Loucy (cell line): ENCODE measurements around the gene CNKSR3.

ENCODE experiments used
- H2AFZ ChIP-seq: fragments of 200-600 bp; sonication (generic); 2 replicates; pipeline ENCODE4 v1.6.0; 2016; ENCODE audit warnings: antibody characterized with exemption, mild to moderate bottlenecking, low read length, moderate library complexity
- H3F3A ChIP-seq: fragments of 200-600 bp; 2 replicates; pipeline ENCODE4 v1.6.0; 2016; ENCODE audit warnings: antibody characterized with exemption, low read depth, mild to moderate bottlenecking
- H3K27me3 ChIP-seq: fragments of 200-600 bp; sonication (generic); 2 replicates; pipeline ENCODE4 v1.6.1; 2014; ENCODE audit warnings: low read length, mild to moderate bottlenecking; ENCODE audit not compliant: insufficient read depth, poor library complexity, severe bottlenecking
- H3K36me3 ChIP-seq: fragments of 200-600 bp; sonication (generic); 2 replicates; pipeline ENCODE4 v1.6.1; 2016; ENCODE audit warnings: low read length; ENCODE audit not compliant: insufficient read depth
- H3K4me1 ChIP-seq: fragments of 200-600 bp; sonication (generic); 2 replicates; pipeline ENCODE4 v1.5.1; 2014; ENCODE audit warnings: low read length, mild to moderate bottlenecking; ENCODE audit not compliant: insufficient read depth, poor library complexity, severe bottlenecking
- H3K4me2 ChIP-seq: fragments of 200-600 bp; sonication (generic); 2 replicates; pipeline ENCODE4 v1.6.0; 2014; ENCODE audit warnings: antibody characterized with exemption, low read length, low read depth, mild to moderate bottlenecking; ENCODE audit not compliant: poor library complexity, severe bottlenecking
- H3K4me3 ChIP-seq: fragments of 200-600 bp; sonication (generic); 2 replicates; pipeline ENCODE4 v1.5.1; 2014; ENCODE audit warnings: low read length, mild to moderate bottlenecking, mixed read lengths; ENCODE audit not compliant: poor library complexity, severe bottlenecking
- H3K79me2 ChIP-seq: fragments of 200-600 bp; sonication (generic); 2 replicates; pipeline ENCODE4 v1.6.1; 2014; ENCODE audit warnings: low read length; ENCODE audit not compliant: insufficient read depth
- H3K9ac ChIP-seq: fragments of 200-600 bp; sonication (generic); 2 replicates; pipeline ENCODE4 v1.6.0; 2014; ENCODE audit warnings: mild to moderate bottlenecking, low read depth, low read length, moderate library complexity; ENCODE audit not compliant: poor library complexity, severe bottlenecking
- H3K9me2 ChIP-seq: fragments of 200-600 bp; sonication (generic); replicated peaks from 2 replicates; pipeline ENCODE4 v1.6.1; 2016; ENCODE audit warnings: low read depth, low read length, mixed read lengths
- H3K9me3 ChIP-seq: fragments of 200-600 bp; sonication (generic); 2 replicates; pipeline ENCODE4 v1.6.1; 2014; ENCODE audit warnings: mild to moderate bottlenecking, antibody characterized with exemption, low read length, low read depth; ENCODE audit not compliant: insufficient read depth
- H4K20me1 ChIP-seq: fragments of 200-600 bp; sonication (generic); 2 replicates; pipeline ENCODE4 v1.6.0; 2014; ENCODE audit warnings: antibody characterized with exemption, low read length, mild to moderate bottlenecking; ENCODE audit not compliant: insufficient read depth, poor library complexity, severe bottlenecking
- EZH2phosphoT487 ChIP-seq: fragments of 200-600 bp; IDR thresholded peaks from 2 replicates; pipeline ENCODE4 v1.6.1; 2018; ENCODE audit warnings: antibody characterized with exemption, mild to moderate bottlenecking, moderate library complexity, borderline replicate concordance
- TF ChIP-seq, protein P1 (sequence below): fragments of 200-600 bp; sonication (generic); conservative IDR thresholded peaks from 2 replicates; pipeline ENCODE4 v1.5.1; 2014; ENCODE audit warnings: mild to moderate bottlenecking, antibody characterized with exemption, low read length

CNKSR3 gene

DNA sequence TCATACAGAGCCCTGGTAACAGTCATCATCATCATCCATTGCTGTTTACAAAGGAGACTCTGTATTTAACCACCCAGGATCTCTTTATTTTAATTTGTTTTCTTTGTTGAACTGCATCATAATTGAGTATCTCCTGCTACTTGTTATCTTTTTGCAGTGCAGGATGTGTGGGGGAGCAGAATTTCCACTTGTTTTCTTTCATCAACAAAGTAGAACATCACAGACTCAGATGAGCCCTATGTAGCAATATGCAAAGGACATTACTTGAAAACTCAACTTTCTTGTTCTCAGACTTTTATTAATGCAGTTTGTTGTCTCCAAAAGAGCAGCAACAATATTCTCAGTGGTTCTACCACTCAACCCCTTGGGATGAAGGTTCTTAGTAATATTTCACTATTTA lies 115.2 kb downstream of the CNKSR3 start:
- H3K4me1 ChIP-seq, result no peaks in the 10 kb centered on the region
- no peaks in the 10 kb centered on the region for H3K27me3 ChIP-seq
- TF ChIP-seq, protein P1, sequence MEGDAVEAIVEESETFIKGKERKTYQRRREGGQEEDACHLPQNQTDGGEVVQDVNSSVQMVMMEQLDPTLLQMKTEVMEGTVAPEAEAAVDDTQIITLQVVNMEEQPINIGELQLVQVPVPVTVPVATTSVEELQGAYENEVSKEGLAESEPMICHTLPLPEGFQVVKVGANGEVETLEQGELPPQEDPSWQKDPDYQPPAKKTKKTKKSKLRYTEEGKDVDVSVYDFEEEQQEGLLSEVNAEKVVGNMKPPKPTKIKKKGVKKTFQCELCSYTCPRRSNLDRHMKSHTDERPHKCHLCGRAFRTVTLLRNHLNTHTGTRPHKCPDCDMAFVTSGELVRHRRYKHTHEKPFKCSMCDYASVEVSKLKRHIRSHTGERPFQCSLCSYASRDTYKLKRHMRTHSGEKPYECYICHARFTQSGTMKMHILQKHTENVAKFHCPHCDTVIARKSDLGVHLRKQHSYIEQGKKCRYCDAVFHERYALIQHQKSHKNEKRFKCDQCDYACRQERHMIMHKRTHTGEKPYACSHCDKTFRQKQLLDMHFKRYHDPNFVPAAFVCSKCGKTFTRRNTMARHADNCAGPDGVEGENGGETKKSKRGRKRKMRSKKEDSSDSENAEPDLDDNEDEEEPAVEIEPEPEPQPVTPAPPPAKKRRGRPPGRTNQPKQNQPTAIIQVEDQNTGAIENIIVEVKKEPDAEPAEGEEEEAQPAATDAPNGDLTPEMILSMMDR, result no peak
- no peak for TF ChIP-seq EZH2phosphoT487
- H3F3A ChIP-seq, result no peaks in the 10 kb centered on the region
- no peak overlapping the region for H3K4me3 ChIP-seq
- H3K36me3 ChIP-seq, result no peaks in the 10 kb centered on the region
- H4K20me1 ChIP-seq, result no peaks in the 10 kb centered on the region
- H3K9me3 ChIP-seq, result no peaks in the 10 kb centered on the region
- no peak overlapping the region for H3K9ac ChIP-seq
- H3K79me2 ChIP-seq, result no peaks in the 10 kb centered on the region
- no peak overlapping the region for H3K4me2 ChIP-seq
- H3K9me2 ChIP-seq, result no peaks in the 10 kb centered on the region
- no peak overlapping the region for H2AFZ ChIP-seq

DNA sequence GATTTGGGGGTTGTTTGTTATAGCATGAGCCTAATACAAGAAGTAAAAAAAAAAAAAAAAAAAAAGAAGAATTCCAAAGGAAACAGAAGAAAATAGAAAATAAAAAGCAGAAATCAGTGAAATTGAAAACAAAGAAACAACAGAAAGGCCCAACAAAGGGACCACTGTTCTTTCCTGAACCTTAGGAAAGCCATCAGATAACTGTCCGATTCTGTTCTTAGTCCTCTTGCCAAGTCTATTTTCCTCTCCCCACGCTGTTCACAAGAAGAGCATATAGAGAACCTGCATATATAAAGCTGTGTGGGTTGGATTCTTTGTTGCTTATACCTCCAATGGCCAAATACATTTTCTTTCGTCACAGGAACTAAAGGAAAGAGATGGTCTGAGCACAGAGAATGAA lies 115.9 kb downstream of the CNKSR3 start:
- Histone ChIP-seq H3K4me1 (no peaks in the 10 kb centered on the region), H3K9ac (no peak overlapping the region), H3F3A (no peaks in the 10 kb centered on the region), H3K4me3 (no peak overlapping the region), H3K27me3 (no peaks in the 10 kb centered on the region), H3K9me3 (no peaks in the 10 kb centered on the region), H3K36me3 (no peaks in the 10 kb centered on the region), H4K20me1 (no peaks in the 10 kb centered on the region), H2AFZ (no peak overlapping the region), H3K79me2 (no peaks in the 10 kb centered on the region), H3K9me2 (no peaks in the 10 kb centered on the region), H3K4me2 (no peak overlapping the region)
- TF ChIP-seq EZH2phosphoT487, result no peak
- TF ChIP-seq, protein P1, result no peak

DNA sequence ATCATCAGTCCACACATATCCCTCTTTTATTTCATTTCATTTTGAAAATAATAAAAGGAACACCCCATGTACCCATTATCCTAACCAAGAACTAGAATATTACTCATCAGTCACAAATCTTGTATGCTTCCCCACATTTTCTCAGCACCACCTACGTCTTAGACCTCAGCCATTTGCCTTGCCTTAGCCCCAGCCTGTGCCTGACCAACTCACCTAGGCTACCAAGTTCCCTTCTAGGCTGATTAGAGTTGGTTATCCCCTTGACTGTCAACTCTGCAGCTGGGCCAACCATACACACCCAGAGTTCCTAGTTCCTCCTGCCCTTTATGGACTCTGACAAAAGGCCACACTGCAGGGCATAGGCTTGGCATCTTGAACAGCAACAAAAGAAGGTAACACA lies 120.5 kb downstream of the CNKSR3 start:
- Histone ChIP-seq H2AFZ (no peak overlapping the region), H3K9me2 (no peaks in the 10 kb centered on the region), H3K4me2 (no peak overlapping the region), H3K4me3 (no peak overlapping the region), H3K27me3 (no peaks in the 10 kb centered on the region), H3K4me1 (no peaks in the 10 kb centered on the region), H3K9ac (no peak overlapping the region), H3K9me3 (no peaks in the 10 kb centered on the region), H4K20me1 (no peaks in the 10 kb centered on the region), H3F3A (no peaks in the 10 kb centered on the region), H3K79me2 (no peaks in the 10 kb centered on the region), H3K36me3 (no peaks in the 10 kb centered on the region)
- no peak for TF ChIP-seq EZH2phosphoT487
- TF ChIP-seq, protein P1, result no peak
